Measurements from ENCODE around the gene DENND1C.
A peak's percentile ranks its signal among the peaks of the same experiment; 100 is the strongest.
"Not testable (repeated sequence)": the region's sequence is repeated elsewhere in the genome, so short reads cannot be mapped to it uniquely, and the experiment has no call there.

Gene DENND1C

GRCh38 chr19:6481541-6482342, at the start of gene DENND1C:
Gene DENND1C, minus strand, starts transcription at chr19:6481787. Its CDS starts 92 bp downstream, at chr19:6481695.
- DNase-seq, result peak; percentile 83

- peak; percentile 86 for DNase-seq
These were observed 49.0 kb upstream of the DENND1C start, which contains the start of gene TNFSF9 for GRCh38 chr19:6530386-6531162. Gene TNFSF9, plus strand, starts transcription at chr19:6531026. Its CDS starts 11 bp downstream, at chr19:6531037.

- no peak for DNase-seq
These were observed 48.4 kb upstream of the DENND1C start for GRCh38 chr19:6529937-6530385.

- DNase-seq, result no peak
These were observed 47.8 kb upstream of the DENND1C start for GRCh38 chr19:6529351-6529750.

- no peak for DNase-seq
These were observed 47.0 kb upstream of the DENND1C start for GRCh38 chr19:6528544-6529121.

- no peak for DNase-seq
These were observed 46.4 kb upstream of the DENND1C start for GRCh38 chr19:6527893-6528543.

- DNase-seq, result no peak
These were observed 42.7 kb upstream of the DENND1C start for GRCh38 chr19:6524311-6524710.

- DNase-seq, result no peak
These were observed 41.1 kb upstream of the DENND1C start for GRCh38 chr19:6522712-6523111.

GRCh38 chr19:6521718-6522646, 40.4 kb upstream of the DENND1C start:
- DNase-seq, result peak; percentile 58

- no peak for DNase-seq
These were observed 37.7 kb upstream of the DENND1C start for GRCh38 chr19:6519289-6519688.

- DNase-seq, result no peak
These were observed 36.7 kb upstream of the DENND1C start for GRCh38 chr19:6518145-6518911.

GRCh38 chr19:6516659-6517291, 35.2 kb upstream of the DENND1C start:
- peak; percentile 96 for DNase-seq

- DNase-seq, result peak; percentile 81
These were observed 34.6 kb upstream of the DENND1C start for GRCh38 chr19:6516018-6516658.

- DNase-seq, result no peak
These were observed 33.4 kb upstream of the DENND1C start for GRCh38 chr19:6514926-6515544.

GRCh38 chr19:6514089-6514488, 32.5 kb upstream of the DENND1C start:
- DNase-seq, result no peak

- no peak for DNase-seq
These were observed 29.0 kb upstream of the DENND1C start for GRCh38 chr19:6510618-6511017.

- DNase-seq, result no peak
These were observed 27.8 kb upstream of the DENND1C start for GRCh38 chr19:6509118-6509971.

GRCh38 chr19:6508028-6508771, 26.6 kb upstream of the DENND1C start:
- DNase-seq, result not testable (repeated sequence)

Measured in CD4-positive, alpha-beta T cell treated with Interleukin-17A for 4 hours (primary cell).